B cell (primary cell): Measurements from ENCODE around the gene IFNG-AS1. TPM values are rescaled to one million over a fixed set of nuclear protein-coding genes. Genes with fewer than 3 reads are reported as not detected.

Source experiments
- ATAC-seq: fragments of 200-7000 bp; cut with Tn5 transposase; one replicate; pipeline ENCODE4 v1.10.0; 2021; ENCODE audit warnings: low read depth, mild to moderate bottlenecking, moderate number of reproducible peaks, moderate library complexity
- CTCF ChIA-PET: fragments of 350-600 bp; sonication (Branson Sonifier 250); formaldehyde crosslinking; loops from one replicate; lab custom pipeline; 2021; ENCODE audit warnings: antibody characterized with exemption, inconsistent platforms; lab: Charles Lee
- POLR2A ChIA-PET: fragments of 350-600 bp; sonication (Branson Sonifier 250); formaldehyde crosslinking; loops from one replicate; lab custom pipeline; 2021; ENCODE audit warnings: antibody characterized with exemption; lab: Charles Lee
- DNase-seq: peaks from one replicate; pipeline ENCODE4 v3.0.0; 2013
- H2AFZ ChIP-seq: 2 replicates; pipeline ENCODE4 v1.6.1; 2012; ENCODE audit warnings: mild to moderate bottlenecking, low read depth, low read length; ENCODE audit not compliant: insufficient read depth, poor library complexity, severe bottlenecking
- H3K27ac ChIP-seq, 2 donors: 1 replicate in 1 of 2; 2 replicates in 1 of 2; pipeline ENCODE4 v1.5.1; 2012 to 2013; ENCODE audit warnings: low read length in 2 of 2, mild to moderate bottlenecking in 2 of 2, moderate library complexity in 1 of 2
- H3K27me3 ChIP-seq, 4 experiments: fragments of 200-600 bp in 1 of 4; sonication (generic) in 1 of 4; replicated peaks in 1 of 4; 1 replicate in 2 of 4; 2 replicates in 2 of 4; pipeline versions ENCODE4 v1.6.1 to v1.7.0; 2013 to 2016; ENCODE audit warnings: low read length in 3 of 4, mild to moderate bottlenecking in 2 of 4, mixed read lengths in 1 of 4, moderate library complexity in 1 of 4; ENCODE audit not compliant: insufficient read depth in 4 of 4, control insufficient read depth in 3 of 4; ENCODE audit errors: control extremely low read depth in 1 of 4
- H3K36me3 ChIP-seq, 2 experiments: replicated peaks in 1 of 2; 1 replicate in 1 of 2; 2 replicates in 1 of 2; pipeline versions ENCODE4 v1.6.1 to v1.7.1; 2013; ENCODE audit warnings: low read length in 1 of 2; ENCODE audit not compliant: insufficient read depth in 2 of 2, control insufficient read depth in 1 of 2; ENCODE audit errors: control extremely low read depth in 1 of 2, extremely low read depth in 1 of 2
- H3K4me1 ChIP-seq, 2 donors: fragments of 200-600 bp in 1 of 2; sonication (generic) in 1 of 2; 1 replicate in 1 of 2; 2 replicates in 1 of 2; pipeline versions ENCODE4 v1.5.1 to v1.6.1; 2013 to 2017; ENCODE audit warnings: low read length in 2 of 2; ENCODE audit not compliant: control insufficient read depth in 2 of 2, insufficient read depth in 2 of 2
- H3K4me2 ChIP-seq: replicated peaks from 2 replicates; pipeline ENCODE3; 2012; ENCODE audit warnings: mild to moderate bottlenecking, low read depth, low read length; ENCODE audit not compliant: poor library complexity, severe bottlenecking
- H3K4me3 ChIP-seq, 5 experiments: fragments of 200-600 bp in 1 of 5; sonication (generic) in 1 of 5; 1 replicate in 3 of 5; 2 replicates in 2 of 5; pipeline versions ENCODE4 v1.5.1 to v1.7.0; 2011 to 2016; ENCODE audit warnings: low read length in 4 of 5, mild to moderate bottlenecking in 4 of 5, low read depth in 2 of 5, control low read depth in 1 of 5, moderate library complexity in 1 of 5; ENCODE audit not compliant: insufficient read depth in 1 of 5; ENCODE audit errors: control extremely low read depth in 1 of 5, extremely low read depth in 1 of 5
- H3K79me2 ChIP-seq: fragments of 200-600 bp; sonication (generic); one replicate; pipeline ENCODE4 v1.6.0; 2016; ENCODE audit warnings: low read length; ENCODE audit not compliant: control insufficient read depth, insufficient read depth
- H3K9ac ChIP-seq: fragments of 200-600 bp; sonication (generic); 2 replicates; pipeline ENCODE4 v1.6.1; 2017; ENCODE audit warnings: mild to moderate bottlenecking, low read length, moderate library complexity
- H3K9me3 ChIP-seq, 3 donors: one replicate each; pipeline versions ENCODE4 v1.6.1 to v1.7.1; 2013; ENCODE audit warnings: low read length in 2 of 3; ENCODE audit not compliant: control insufficient read depth in 2 of 3, insufficient read depth in 1 of 3; ENCODE audit errors: control extremely low read depth in 1 of 3
- H4K20me1 ChIP-seq: 2 replicates; pipeline ENCODE4 v1.6.0; 2012; ENCODE audit warnings: mild to moderate bottlenecking, low read length; ENCODE audit not compliant: insufficient read depth, control insufficient read depth, poor library complexity, severe bottlenecking
- H3K27ac Mint-ChIP-seq: one replicate; pipeline ENCODE4 v1.8.0; 2021; ENCODE audit warnings: mixed read lengths
- H3K27me3 Mint-ChIP-seq: one replicate; pipeline ENCODE4 v1.8.0; 2021; ENCODE audit warnings: mixed read lengths
- H3K4me1 Mint-ChIP-seq: one replicate; pipeline ENCODE4 v1.8.0; 2021; ENCODE audit warnings: mixed read lengths
- H3K4me3 Mint-ChIP-seq: one replicate; pipeline ENCODE4 v1.8.0; 2021; ENCODE audit warnings: mixed read lengths
- H3K9me3 Mint-ChIP-seq: one replicate; pipeline ENCODE4 v1.8.0; 2022; ENCODE audit warnings: mixed read lengths; ENCODE audit not compliant: insufficient read depth
- CTCF ChIP-seq: fragments of 200-600 bp; IDR thresholded peaks from one replicate; pipeline ENCODE4 v1.8.0; 2022; ENCODE audit warnings: antibody characterized with exemption, mild to moderate bottlenecking
- EZH2 ChIP-seq: IDR thresholded peaks from 2 replicates; pipeline ENCODE4 v1.6.1; 2012; ENCODE audit warnings: borderline replicate concordance, low read depth, mild to moderate bottlenecking, moderate library complexity, low read length; ENCODE audit not compliant: insufficient read depth, poor library complexity, severe bottlenecking
- WGBS: methylation state at CpG from one replicate; pipeline ENCODE4 v1.1.5; 2013; ENCODE audit warnings: missing lambda C conversion rate; ENCODE audit not compliant: insufficient coverage; 5-methylcytosine and 5-hydroxymethylcytosine counted together
- intact Hi-C: fragments of 100-400 bp; cut with micrococcal nuclease; formaldehyde crosslinking; loops from one replicate; pipeline ENCODE4 v1.10.0; 2022
- polyA plus RNA-seq: library from polyadenylated mRNA; depleted of rRNA; stranded (reverse); fragments of >200 nt; gene quantifications from 2 replicates; pipeline ENCODE4 v1.2.3, GENCODE V29; 2012
- total RNA-seq, 2 donors: library from RNA; stranded (reverse); fragments of 120-200 nt in 1 of 2; gene quantifications; 1 replicate in 1 of 2; 2 replicates in 1 of 2; pipeline versions ENCODE4 v1.2.3 to v1.2.4, GENCODE V29; 2013 to 2022

Gene IFNG-AS1
- total and polyA plus RNA-seq, 2 donors (not counting 1 experiment from before 2014, with no cell fraction given), result 1.8 to 19.0 TPM

- H3K4me2 ChIP-seq, result no peak overlapping the region
- ATAC-seq (no peak), DNase-seq (no peak)
- Mint-ChIP-seq H3K27ac (no peak overlapping the region), H3K27me3 (no peaks in the 10 kb centered on the region), H3K4me3 (no peak overlapping the region), H3K9me3 (no peaks in the 10 kb centered on the region), H3K4me1 (no peaks in the 10 kb centered on the region)
- H3K36me3 ChIP-seq, result no peaks in the 10 kb centered on the region
- no peaks in the 10 kb centered on the region for H3K27me3 ChIP-seq
- H2AFZ ChIP-seq, result no peak overlapping the region
- no CpG with 5 or more reads among the region's 1 CpG for WGBS
- no peak overlapping the region for H3K9ac ChIP-seq
- no peak for TF ChIP-seq CTCF
- intact Hi-C loops, result no loop called here
- H3K4me1 ChIP-seq, result peaks cover 0 to 3% of the 10 kb centered on the region in 2 donors
- H3K9me3 ChIP-seq, result no peaks in the 10 kb centered on the region
- H3K4me3 ChIP-seq, result no peak overlapping the region
- POLR2A ChIA-PET, result no interaction called here
- no peak overlapping the region for H3K27ac ChIP-seq
- no peaks in the 10 kb centered on the region for H4K20me1 ChIP-seq
- H3K79me2 ChIP-seq, result no peaks in the 10 kb centered on the region
- CTCF ChIA-PET, result no interaction called here
Measured at GRCh38 chr12:67977668-67978067, 11.6 kb upstream of the IFNG-AS1 start.

GRCh38 chr12:67980391-67980790 is 8.9 kb upstream of the IFNG-AS1 start:
- H3K36me3 ChIP-seq, result no peaks in the 10 kb centered on the region
- H3K79me2 ChIP-seq, result no peaks in the 10 kb centered on the region
- Mint-ChIP-seq H3K27me3 (no peaks in the 10 kb centered on the region), H3K27ac (no peak overlapping the region), H3K4me1 (no peaks in the 10 kb centered on the region), H3K4me3 (no peak overlapping the region), H3K9me3 (peaks cover 3% of the 10 kb centered on the region)
- intact Hi-C loops, result no loop called here
- no peaks in the 10 kb centered on the region for H3K27me3 ChIP-seq
- ATAC-seq, result no peak
- ChIA-PET POLR2A (no interaction called here), CTCF (no interaction called here)
- H2AFZ ChIP-seq, result no peak overlapping the region
- no peak overlapping the region for H3K4me3 ChIP-seq
- no peak overlapping the region for H3K27ac ChIP-seq
- H4K20me1 ChIP-seq, result no peaks in the 10 kb centered on the region
- H3K4me2 ChIP-seq, result no peak overlapping the region
- no peak overlapping the region for H3K9ac ChIP-seq
- TF ChIP-seq EZH2 (no peak), CTCF (no peak)
- peaks cover 0 to 3% of the 10 kb centered on the region in 2 donors for H3K4me1 ChIP-seq
- no CpG with 5 or more reads among the region's 1 CpG for WGBS
- H3K9me3 ChIP-seq, result no peaks in the 10 kb centered on the region
- no peak for DNase-seq
